Activated CD4-positive, alpha-beta T cell treated with anti-CD3 and anti-CD28 coated beads, Interleukin-2, amount 50 U/mL, for 16 hours (primary cell): Measurements from ENCODE around the gene PSMA1.
A peak's percentile ranks its signal among the peaks of the same experiment; 100 is the strongest.

Source experiments
- DNase-seq: peaks from one replicate; pipeline ENCODE4 v3.0.0-alpha.2; 2020

The PSMA1 gene

GRCh38 chr11:14529321-14529720 lies 9.1 kb upstream of the PSMA1 start:
- DNase-seq, result no peak

DNA sequence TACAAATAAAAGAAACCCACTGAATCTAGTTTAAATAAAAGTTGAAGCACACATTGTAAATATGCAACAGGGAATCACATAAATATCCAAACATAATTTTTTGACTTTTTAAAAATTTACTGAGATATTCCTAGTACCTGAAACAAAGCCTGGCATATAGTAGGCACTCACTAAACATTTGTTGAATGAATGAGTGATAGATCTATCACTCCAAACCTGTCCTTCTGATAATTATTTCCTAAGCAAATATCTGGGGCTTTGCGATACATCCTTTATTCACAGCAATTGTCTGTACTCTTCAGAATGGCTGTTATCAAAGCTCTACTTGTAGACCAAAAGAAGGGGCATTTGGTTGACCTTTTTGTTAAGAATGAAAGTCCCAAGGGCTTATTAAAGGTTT lies 2.6 kb upstream of the PSMA1 start:
- no peak for DNase-seq

DNA sequence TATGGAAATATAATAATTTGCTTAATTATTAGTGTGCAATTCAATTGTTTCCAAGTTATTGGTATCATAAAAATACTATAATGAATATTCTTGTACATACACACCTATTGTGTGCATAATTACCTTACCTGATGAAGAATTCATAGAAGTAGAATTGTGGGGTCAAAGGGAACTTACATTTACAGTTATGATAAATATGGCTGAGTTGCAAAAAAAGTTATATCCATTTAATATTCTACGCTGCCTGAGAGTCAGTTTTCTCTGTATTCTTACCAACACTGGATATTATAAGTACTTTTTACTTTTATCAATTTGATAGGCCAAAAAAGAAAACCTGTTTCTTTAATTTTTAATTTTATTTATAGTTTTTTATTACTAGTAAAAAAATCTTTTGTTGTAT lies 2.1 kb upstream of the PSMA1 start:
- DNase-seq, result no peak

DNA sequence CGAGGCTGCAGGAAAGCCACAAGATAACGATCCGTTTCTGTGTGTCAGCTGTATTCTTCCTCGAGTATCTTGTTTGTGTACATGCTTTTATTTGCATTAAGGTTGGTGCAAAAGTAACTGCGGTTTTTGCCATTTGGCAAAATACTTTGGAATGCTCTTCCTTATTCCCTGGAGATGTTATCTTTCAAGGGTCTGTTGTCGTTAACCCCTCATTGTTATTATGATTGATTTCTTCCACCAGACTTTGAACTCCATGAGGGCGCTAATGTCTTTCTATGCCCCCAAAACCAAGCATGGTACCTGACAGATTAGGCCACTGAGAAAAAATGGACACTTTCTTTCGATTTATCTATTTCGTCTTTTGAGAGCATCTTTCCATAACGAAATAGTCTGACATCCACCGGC lies 563 bp upstream of the PSMA1 start:
- no peak for DNase-seq

GRCh38 chr11:14519597-14519916 lies 629 bp downstream of the PSMA1 start:
- DNase-seq, result peak; percentile 52

DNA sequence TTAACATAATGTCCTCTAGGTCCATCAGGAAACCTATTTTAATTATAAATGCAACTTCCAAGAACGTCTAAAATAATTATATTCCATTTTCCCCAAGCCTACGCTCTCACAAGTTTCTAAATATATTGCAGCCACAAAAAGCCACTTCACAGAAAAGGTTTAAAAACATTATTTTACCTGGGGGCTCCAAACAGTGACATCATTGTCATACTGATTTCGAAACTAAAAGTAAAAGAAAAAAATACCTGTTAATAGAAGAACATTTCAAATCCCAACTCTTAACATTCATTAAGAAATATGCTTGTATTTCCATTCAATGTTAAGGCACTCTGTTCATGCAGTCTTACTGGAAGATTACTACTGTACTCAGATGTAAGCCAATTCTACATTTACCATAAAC lies 1.4 kb downstream of the PSMA1 start:
- DNase-seq, result no peak

- no peak for DNase-seq
Observed at GRCh38 chr11:14513800-14514199, 6.4 kb downstream of the PSMA1 start.

- no peak for DNase-seq
Observed at GRCh38 chr11:14506532-14506931, 13.7 kb downstream of the PSMA1 start.

DNA sequence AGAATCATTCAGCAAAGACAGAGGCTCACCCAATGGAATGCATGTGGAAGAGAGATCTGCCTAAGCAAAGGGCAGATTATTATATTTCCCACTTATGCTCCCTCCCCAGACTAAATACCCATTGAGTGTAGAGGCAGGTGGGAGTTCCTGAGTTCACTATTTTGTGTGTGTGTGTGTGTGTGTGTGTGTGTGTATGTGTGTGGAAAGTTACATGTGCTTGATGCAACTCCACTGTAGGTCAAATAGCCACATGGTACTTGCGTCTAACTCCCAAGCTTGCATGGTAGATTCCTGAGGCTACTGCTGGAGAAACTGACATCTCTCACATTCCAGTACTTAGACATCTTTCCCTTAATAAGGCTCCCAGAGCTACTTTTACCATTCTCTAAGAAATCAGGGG lies 17.2 kb downstream of the PSMA1 start:
- DNase-seq, result no peak

- DNase-seq, result no peak
Observed at GRCh38 chr11:14502039-14502438, 18.1 kb downstream of the PSMA1 start.

DNA sequence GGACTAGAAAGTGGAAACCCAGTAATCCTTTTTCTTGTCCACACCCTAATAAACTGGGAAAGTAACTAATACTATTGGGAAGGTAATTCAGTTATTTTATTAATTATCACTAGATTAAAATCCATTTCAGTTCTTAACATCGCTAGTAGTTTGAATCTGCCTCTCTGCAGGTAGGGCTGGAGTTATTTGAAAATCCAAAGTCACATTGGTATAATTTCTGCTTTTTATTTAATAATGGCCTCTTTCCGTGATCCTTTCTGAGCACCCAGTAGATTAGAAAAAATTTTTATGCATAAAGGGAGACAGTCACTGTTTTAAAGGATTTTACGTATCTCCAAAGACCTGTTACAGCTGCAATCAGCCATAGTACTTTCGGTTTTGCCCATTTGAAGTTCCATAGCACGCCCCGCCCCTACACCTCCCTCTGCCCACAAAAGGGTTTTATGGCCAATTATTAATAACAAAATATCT lies 20.0 kb downstream of the PSMA1 start:
- DNase-seq, result peak; percentile 50

- DNase-seq, result peak; percentile 94
Observed at GRCh38 chr11:14499560-14500180, 20.5 kb downstream of the PSMA1 start, which contains the start of gene COPB1. TSS of gene COPB1 (minus strand) at chr11:14499811. CDS start at chr11:14498928, 883 bp downstream.

DNA sequence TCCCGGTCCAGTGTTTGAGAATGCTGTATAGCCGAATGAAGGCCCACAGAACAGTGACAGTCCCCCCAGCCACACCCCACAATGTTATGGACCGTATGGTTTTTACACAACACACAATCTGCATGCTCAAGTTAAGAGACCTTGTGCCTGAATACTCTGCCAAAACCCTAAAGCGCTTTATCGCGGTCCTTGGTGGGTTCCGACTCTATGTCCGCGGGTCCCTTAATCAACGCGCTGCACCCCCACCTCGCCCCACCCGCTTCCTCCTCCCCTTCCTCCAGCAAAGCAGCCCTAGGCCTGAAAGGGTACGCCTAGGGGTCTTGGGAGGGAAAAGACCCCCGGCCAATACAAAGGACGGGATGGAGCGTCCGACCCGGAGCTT lies 21.0 kb downstream of the PSMA1 start:
- DNase-seq, result peak; percentile 17

DNA sequence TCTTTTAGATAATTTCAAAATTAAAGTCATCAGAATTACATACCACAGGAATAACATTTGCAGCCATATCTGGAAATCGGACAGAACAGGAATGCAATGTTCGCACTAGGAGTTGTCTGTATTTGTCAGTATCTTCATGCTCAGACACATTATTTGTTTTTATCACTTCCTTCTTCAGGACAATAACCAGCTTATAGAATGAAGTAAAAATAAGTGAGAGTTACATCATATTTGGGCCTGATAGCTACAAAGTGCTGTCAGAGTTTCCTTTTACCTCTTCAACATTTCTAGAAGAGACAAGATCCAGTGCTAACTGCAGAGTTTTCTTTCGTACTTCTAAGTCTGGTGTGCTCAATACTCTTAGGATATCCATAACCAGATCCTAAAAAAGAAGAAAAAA lies 39.5 kb downstream of the PSMA1 start:
- DNase-seq, result peak; percentile 10

DNA sequence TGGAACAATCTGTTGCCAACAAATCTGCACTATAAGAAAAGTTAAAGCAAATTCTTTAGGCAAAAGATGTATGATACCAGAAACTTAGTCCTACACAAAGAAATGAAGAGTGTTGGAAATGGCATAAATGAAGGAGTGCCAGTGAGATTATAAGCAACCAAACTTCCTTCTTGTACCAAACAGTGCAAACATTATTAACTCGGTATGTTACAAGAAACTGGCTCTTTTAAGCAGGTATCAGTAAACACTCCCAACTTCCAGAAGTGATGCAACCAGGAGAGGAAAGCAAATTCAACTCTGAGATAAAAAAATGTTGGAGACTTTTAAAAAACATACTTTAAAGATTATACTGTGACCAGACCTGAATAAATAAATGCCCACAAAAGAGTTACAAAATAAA lies 49.1 kb downstream of the PSMA1 start:
- DNase-seq, result no peak

GRCh38 chr11:14463623-14464022 lies 56.6 kb downstream of the PSMA1 start:
- no peak for DNase-seq

DNA sequence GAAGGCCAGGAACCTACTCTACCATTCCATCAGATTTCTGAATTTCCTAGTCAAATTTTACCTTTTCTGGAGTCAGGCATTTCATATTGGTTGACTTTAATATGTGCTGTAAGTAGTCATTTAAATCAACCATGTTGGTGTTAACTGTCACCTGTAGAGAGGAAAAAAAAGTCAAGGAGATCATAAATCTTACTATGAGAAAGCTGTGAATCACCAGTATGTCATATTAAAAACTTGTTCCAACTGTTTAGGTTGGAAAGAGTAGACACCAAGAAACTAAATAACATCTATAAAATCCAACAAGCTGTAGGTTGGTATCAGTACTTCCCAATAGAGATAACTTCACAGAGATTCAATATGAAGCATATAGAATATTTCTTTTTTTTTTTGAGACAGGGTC lies 60.0 kb downstream of the PSMA1 start:
- DNase-seq, result no peak

DNA sequence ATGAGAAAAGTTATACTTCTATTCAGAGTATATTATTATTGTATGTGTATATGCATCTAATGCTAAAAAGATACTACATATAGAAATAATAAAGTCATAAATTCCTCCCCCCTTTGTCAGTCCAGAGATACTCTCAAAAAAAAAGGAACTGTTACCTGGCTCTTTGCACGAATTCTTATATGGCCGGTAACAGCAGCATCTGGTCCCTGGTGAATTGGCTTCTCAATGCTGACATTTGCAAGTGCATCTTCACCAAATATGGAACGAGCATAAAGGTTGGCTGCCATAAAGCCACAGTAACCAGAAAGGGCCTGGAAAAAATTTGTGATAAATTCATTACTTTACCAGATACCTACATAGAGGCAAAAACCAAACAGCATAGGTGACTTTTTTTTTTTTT lies 61.8 kb downstream of the PSMA1 start:
- DNase-seq, result no peak

DNA sequence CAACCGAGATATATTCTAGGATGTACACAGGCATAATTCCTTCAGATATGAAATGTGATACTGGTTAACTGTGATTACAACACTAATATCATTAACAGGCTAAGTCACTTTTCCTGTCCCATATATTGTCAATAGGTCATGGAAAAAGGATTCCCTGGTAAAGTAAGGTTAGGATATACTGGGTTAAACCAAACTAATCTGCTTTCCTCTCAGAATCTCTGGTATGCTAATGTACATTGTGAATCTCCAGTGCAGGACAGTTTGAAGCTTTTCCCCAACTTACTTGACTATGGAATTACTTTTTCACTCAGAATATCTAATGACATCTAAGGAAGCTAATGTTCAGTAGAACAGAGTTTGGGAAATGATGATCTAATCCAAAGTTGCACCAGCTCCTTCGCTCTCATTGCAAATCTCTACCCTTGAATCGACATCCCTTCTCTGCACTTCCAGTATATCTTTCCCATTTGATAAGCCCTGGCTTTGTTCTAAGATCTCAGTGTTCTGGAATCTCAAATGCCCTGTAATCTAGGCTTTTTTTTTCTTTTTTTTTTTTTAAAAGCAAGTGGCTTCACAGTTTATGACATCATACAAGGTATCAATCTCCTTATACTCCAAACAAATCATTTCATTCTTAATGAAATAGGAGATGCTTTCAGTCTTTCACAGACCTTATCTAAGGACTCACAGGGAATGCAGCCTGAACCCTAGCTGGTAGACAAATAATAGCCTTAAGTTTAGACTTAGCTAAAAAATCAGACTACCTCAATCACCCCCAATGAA lies 64.3 kb downstream of the PSMA1 start:
- DNase-seq, result no peak
